ENCODE data around the gene AGTR1.
"Not testable (repeated sequence)": the region's sequence is repeated elsewhere in the genome, so short reads cannot be mapped to it uniquely, and the experiment has no call there.

The AGTR1 gene

GRCh38 chr3:148763986-148764935 lies 66.6 kb downstream of the AGTR1 start:
- no peak for DNase-seq (ENCODE audit: low read depth)

DNA sequence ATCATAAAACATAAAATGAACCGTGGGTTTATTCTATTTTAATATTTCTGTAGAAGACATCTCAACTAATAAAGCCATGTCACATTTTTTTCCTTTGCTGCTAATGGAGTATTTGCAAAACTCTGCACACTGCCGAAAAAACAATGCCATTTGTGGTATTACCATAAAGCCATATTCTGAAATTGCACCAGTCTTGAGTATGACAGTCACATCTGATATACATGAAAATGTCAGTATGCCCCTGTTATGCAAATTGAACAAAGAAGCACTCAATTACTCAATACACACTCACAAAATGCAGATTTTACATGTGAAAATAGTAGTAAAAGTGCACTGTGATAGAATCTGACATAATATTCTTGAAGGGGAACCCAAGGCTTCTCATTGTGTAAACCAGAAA lies 74.7 kb downstream of the AGTR1 start:
- TF ChIP-seq CTCF (IDR thresholded peaks at IDR 0.05; ENCODE audit: insufficient read depth, low read depth, low read length, missing control alignments) = no peak
- no peak overlapping the region for H3K4me3 ChIP-seq (ENCODE audit: low read length)
- no peak for DNase-seq (ENCODE audit: low read depth)

More at GRCh38 chr3:148763986-148764935, 66.6 kb downstream of the AGTR1 start:
- no peak for TF ChIP-seq CTCF (IDR thresholded peaks at IDR 0.05; ENCODE audit: insufficient read depth, low read depth, low read length, missing control alignments)
- no peak overlapping the region for H3K4me3 ChIP-seq (ENCODE audit: low read length)

DNA sequence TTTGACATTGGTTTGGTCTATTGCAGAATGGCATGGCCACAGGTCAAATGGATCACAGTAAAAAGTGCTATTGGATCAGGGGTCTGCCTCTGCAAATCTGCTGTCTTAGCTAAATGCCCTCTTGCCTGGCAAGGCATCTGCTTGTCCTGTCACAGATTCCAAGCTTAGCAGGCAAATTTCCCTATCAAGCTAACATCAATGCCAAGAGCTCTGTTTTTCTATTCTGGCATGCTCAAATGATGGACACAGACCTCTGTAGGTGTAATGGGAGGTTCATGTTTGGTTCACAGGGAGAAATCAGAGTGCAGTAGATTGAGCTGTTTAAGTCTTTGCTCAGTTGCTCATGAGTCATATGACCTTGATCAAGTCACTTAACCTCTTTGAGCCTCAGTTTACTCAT lies 75.1 kb downstream of the AGTR1 start:
- no peak for TF ChIP-seq CTCF (IDR thresholded peaks at IDR 0.05; ENCODE audit: insufficient read depth, low read depth, low read length, missing control alignments)
- no peak for DNase-seq (ENCODE audit: low read depth)
- no peak overlapping the region for H3K4me3 ChIP-seq (ENCODE audit: low read length)

DNA sequence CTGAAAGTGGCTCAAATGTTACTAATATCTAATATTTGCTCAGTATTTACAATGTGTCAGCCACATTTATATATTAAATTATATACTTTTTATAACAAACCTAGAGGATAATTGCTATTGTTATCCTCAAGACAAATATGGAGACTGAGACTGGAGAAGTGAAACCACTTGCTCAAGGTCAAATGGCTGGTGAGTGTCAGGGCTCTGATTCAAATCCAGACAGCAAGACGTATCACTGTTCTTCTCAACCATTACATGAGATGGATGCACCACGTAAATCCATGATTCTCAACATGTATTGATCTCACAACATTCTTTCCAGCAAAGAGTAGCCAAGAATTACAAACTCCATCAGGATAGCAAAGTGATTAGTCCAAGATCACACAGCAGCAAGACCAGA lies 76.1 kb downstream of the AGTR1 start:
- TF ChIP-seq CTCF (IDR thresholded peaks at IDR 0.05; ENCODE audit: insufficient read depth, low read depth, low read length, missing control alignments) = no peak
- H3K4me3 ChIP-seq (ENCODE audit: low read length) = no peak overlapping the region
- DNase-seq (ENCODE audit: low read depth) = no peak

- TF ChIP-seq CTCF (IDR thresholded peaks at IDR 0.05; ENCODE audit: insufficient read depth, low read depth, low read length, missing control alignments) = no peak
- H3K4me3 ChIP-seq (ENCODE audit: low read length) = no peak overlapping the region
These were observed 81.2 kb downstream of the AGTR1 start for GRCh38 chr3:148778926-148779325.

GRCh38 chr3:148785026-148785425 lies 87.3 kb downstream of the AGTR1 start:
- DNase-seq (ENCODE audit: low read depth); H3K4me3 ChIP-seq (ENCODE audit: low read length): not testable (repeated sequence)

More at GRCh38 chr3:148778926-148779325, 81.2 kb downstream of the AGTR1 start:
- DNase-seq (ENCODE audit: low read depth) = no peak

DNA sequence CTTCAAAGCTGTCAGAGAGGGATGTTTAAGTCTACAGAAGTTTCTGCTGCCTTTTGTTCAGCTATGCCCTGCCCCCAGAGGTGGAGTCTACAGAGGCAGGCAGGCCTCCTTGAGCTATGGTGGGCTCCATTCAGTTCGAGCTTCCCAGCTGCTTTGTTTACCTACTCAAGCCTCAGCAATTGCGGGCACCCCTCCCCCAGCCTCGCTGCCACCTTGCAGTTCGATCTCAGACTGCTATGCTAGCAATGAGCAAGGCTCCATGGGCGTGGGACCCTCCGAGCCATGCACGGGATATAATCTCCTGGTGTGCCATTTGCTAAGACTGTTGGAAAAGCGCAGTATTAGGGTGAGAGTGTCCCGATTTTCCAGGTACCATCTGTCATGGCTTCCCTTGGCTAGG lies 88.5 kb downstream of the AGTR1 start:
- DNase-seq (ENCODE audit: low read depth); H3K4me3 ChIP-seq (ENCODE audit: low read length): not testable (repeated sequence)

- DNase-seq (ENCODE audit: low read depth) = no peak
- no peak overlapping the region for H3K4me3 ChIP-seq (ENCODE audit: low read length)
- TF ChIP-seq CTCF (IDR thresholded peaks at IDR 0.05; ENCODE audit: insufficient read depth, low read depth, low read length, missing control alignments) = no peak
These were observed 91.4 kb downstream of the AGTR1 start for GRCh38 chr3:148789146-148789545.

Data from epithelial cell of esophagus (primary cell).